HG02840 (cell line): ENCODE measurements around the gene TLCD3B.

Experiments used
- ATAC-seq: cut with Tn5 transposase; IDR thresholded peaks from one replicate; pipeline ENCODE4 v1.9.1; 2021; ENCODE audit warnings: mild to moderate bottlenecking, moderate library complexity, moderate number of reproducible peaks; ENCODE audit not compliant: unreplicated experiment, low FRiP score

TLCD3B gene

GRCh38 chr16:30030841-30031413, at the start of gene TLCD3B:
TSS of gene TLCD3B (minus strand) at chr16:30031271. CDS start at chr16:30030527, 744 bp downstream.
- ATAC-seq, result no peak

- ATAC-seq, result no peak
These were observed 48.4 kb upstream of the TLCD3B start for GRCh38 chr16:30079480-30079879.

GRCh38 chr16:30078744-30079143, 47.7 kb upstream of the TLCD3B start:
- ATAC-seq, result no peak

GRCh38 chr16:30077656-30078055, 46.6 kb upstream of the TLCD3B start:
- ATAC-seq, result no peak

- ATAC-seq, result peak; percentile 40
These were observed 45.3 kb upstream of the TLCD3B start for GRCh38 chr16:30076276-30076791.

- ATAC-seq, result peak; percentile 55
These were observed 44.6 kb upstream of the TLCD3B start, which contains the start of gene PPP4C for GRCh38 chr16:30075503-30076275. TSS of gene PPP4C (plus strand) at chr16:30075994. CDS start at chr16:30076378, 384 bp downstream.

- ATAC-seq, result no peak
These were observed 39.4 kb upstream of the TLCD3B start for GRCh38 chr16:30070490-30070889.

- no peak for ATAC-seq
These were observed 38.8 kb upstream of the TLCD3B start for GRCh38 chr16:30069611-30070462.

- ATAC-seq, result no peak
These were observed 37.9 kb upstream of the TLCD3B start for GRCh38 chr16:30068750-30069610.

GRCh38 chr16:30068333-30068732, 37.3 kb upstream of the TLCD3B start:
- no peak for ATAC-seq

- ATAC-seq, result no peak
These were observed 36.5 kb upstream of the TLCD3B start for GRCh38 chr16:30067584-30067916.

GRCh38 chr16:30066761-30067583, 35.9 kb upstream of the TLCD3B start:
- ATAC-seq, result no peak

GRCh38 chr16:30065943-30066760, 35.1 kb upstream of the TLCD3B start:
- ATAC-seq, result no peak

GRCh38 chr16:30065102-30065942, 34.3 kb upstream of the TLCD3B start, which contains the start of gene ALDOA:
TSS of gene ALDOA (plus strand) at chr16:30065760. CDS start at chr16:30066898, 1,138 bp downstream.
- ATAC-seq, result peak; percentile 75

- ATAC-seq, result peak; percentile 1
These were observed 33.6 kb upstream of the TLCD3B start for GRCh38 chr16:30064729-30065101.

- no peak for ATAC-seq
These were observed 33.0 kb upstream of the TLCD3B start for GRCh38 chr16:30063893-30064728.
